ENCODE measurements around the gene CENATAC. TPM values are rescaled to one million over a fixed set of nuclear protein-coding genes. Genes with fewer than 3 reads are reported as not detected.

The CENATAC gene
- total and polyA plus RNA-seq, 9 of the 15 experiments (the other 6 are each of a cell fraction or from before 2014, with no cell fraction given) = 2.4 to 25.5 (median 13.7) TPM

DNA sequence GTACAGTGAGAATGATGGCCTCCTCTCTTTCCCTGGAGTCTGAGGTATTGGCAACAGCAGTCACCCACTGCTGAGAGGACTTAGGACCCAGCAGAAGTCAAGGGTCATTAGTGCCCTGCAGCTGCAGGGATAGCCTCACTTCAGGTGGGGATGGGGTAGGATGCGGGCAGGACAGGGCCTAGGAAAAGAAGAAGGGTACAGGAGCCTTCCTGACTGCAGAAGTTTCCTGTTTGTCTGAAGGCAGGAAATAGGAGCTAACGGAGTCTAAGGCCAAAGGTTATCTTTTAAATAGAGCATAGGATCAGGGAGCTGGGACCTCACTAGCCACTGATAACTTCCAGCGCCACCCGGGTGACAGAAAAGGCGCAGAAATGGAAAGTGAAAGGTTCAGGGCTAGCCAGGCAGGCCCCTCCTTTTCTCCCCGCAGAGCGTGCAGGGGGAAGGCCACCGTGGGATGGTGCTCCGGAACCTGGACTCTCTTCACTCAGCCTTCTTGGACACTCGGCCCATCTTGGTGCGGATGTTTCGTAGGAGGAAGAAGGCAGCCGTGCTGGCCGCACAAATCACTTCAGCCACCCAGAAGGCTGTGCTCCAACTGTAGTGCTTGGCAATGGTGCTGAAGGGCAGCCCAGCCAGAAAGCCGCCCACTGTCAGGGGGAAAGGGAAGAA lies 26.6 kb downstream of the CENATAC start (continued):
- TF ChIP-seq ZBTB43 (CRISPR knock-in tag; IDR thresholded peaks at IDR 0.05) (no peak), ZNF444 (CRISPR knock-in tag; IDR thresholded peaks at IDR 0.05) (no peak), ETV1 (tag; conservative IDR thresholded peaks at IDR 0.05; ENCODE audit: low read depth) (no peak), HMGXB4 (CRISPR knock-in tag; IDR thresholded peaks at IDR 0.05) (no peak)
- TF ChIP-seq, protein P1, sequence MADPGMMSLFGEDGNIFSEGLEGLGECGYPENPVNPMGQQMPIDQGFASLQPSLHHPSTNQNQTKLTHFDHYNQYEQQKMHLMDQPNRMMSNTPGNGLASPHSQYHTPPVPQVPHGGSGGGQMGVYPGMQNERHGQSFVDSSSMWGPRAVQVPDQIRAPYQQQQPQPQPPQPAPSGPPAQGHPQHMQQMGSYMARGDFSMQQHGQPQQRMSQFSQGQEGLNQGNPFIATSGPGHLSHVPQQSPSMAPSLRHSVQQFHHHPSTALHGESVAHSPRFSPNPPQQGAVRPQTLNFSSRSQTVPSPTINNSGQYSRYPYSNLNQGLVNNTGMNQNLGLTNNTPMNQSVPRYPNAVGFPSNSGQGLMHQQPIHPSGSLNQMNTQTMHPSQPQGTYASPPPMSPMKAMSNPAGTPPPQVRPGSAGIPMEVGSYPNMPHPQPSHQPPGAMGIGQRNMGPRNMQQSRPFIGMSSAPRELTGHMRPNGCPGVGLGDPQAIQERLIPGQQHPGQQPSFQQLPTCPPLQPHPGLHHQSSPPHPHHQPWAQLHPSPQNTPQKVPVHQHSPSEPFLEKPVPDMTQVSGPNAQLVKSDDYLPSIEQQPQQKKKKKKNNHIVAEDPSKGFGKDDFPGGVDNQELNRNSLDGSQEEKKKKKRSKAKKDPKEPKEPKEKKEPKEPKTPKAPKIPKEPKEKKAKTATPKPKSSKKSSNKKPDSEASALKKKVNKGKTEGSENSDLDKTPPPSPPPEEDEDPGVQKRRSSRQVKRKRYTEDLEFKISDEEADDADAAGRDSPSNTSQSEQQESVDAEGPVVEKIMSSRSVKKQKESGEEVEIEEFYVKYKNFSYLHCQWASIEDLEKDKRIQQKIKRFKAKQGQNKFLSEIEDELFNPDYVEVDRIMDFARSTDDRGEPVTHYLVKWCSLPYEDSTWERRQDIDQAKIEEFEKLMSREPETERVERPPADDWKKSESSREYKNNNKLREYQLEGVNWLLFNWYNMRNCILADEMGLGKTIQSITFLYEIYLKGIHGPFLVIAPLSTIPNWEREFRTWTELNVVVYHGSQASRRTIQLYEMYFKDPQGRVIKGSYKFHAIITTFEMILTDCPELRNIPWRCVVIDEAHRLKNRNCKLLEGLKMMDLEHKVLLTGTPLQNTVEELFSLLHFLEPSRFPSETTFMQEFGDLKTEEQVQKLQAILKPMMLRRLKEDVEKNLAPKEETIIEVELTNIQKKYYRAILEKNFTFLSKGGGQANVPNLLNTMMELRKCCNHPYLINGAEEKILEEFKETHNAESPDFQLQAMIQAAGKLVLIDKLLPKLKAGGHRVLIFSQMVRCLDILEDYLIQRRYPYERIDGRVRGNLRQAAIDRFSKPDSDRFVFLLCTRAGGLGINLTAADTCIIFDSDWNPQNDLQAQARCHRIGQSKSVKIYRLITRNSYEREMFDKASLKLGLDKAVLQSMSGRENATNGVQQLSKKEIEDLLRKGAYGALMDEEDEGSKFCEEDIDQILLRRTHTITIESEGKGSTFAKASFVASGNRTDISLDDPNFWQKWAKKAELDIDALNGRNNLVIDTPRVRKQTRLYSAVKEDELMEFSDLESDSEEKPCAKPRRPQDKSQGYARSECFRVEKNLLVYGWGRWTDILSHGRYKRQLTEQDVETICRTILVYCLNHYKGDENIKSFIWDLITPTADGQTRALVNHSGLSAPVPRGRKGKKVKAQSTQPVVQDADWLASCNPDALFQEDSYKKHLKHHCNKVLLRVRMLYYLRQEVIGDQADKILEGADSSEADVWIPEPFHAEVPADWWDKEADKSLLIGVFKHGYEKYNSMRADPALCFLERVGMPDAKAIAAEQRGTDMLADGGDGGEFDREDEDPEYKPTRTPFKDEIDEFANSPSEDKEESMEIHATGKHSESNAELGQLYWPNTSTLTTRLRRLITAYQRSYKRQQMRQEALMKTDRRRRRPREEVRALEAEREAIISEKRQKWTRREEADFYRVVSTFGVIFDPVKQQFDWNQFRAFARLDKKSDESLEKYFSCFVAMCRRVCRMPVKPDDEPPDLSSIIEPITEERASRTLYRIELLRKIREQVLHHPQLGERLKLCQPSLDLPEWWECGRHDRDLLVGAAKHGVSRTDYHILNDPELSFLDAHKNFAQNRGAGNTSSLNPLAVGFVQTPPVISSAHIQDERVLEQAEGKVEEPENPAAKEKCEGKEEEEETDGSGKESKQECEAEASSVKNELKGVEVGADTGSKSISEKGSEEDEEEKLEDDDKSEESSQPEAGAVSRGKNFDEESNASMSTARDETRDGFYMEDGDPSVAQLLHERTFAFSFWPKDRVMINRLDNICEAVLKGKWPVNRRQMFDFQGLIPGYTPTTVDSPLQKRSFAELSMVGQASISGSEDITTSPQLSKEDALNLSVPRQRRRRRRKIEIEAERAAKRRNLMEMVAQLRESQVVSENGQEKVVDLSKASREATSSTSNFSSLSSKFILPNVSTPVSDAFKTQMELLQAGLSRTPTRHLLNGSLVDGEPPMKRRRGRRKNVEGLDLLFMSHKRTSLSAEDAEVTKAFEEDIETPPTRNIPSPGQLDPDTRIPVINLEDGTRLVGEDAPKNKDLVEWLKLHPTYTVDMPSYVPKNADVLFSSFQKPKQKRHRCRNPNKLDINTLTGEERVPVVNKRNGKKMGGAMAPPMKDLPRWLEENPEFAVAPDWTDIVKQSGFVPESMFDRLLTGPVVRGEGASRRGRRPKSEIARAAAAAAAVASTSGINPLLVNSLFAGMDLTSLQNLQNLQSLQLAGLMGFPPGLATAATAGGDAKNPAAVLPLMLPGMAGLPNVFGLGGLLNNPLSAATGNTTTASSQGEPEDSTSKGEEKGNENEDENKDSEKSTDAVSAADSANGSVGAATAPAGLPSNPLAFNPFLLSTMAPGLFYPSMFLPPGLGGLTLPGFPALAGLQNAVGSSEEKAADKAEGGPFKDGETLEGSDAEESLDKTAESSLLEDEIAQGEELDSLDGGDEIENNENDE (IDR thresholded peaks at IDR 0.05; ENCODE audit: low read depth, low read length) = no peak
